ENCODE results near the gene ZNF529. TPM values are rescaled to one million over a fixed set of nuclear protein-coding genes. Genes with fewer than 3 reads are reported as not detected.
A peak's percentile ranks its signal among the peaks of the same experiment; 100 is the strongest.
"Not testable (repeated sequence)": the region's sequence is repeated elsewhere in the genome, so short reads cannot be mapped to it uniquely, and the experiment has no call there.

ZNF529 gene
- total RNA-seq (2012; rRNA removed): 7.4 and 10.5 TPM in 2 replicates

DNA sequence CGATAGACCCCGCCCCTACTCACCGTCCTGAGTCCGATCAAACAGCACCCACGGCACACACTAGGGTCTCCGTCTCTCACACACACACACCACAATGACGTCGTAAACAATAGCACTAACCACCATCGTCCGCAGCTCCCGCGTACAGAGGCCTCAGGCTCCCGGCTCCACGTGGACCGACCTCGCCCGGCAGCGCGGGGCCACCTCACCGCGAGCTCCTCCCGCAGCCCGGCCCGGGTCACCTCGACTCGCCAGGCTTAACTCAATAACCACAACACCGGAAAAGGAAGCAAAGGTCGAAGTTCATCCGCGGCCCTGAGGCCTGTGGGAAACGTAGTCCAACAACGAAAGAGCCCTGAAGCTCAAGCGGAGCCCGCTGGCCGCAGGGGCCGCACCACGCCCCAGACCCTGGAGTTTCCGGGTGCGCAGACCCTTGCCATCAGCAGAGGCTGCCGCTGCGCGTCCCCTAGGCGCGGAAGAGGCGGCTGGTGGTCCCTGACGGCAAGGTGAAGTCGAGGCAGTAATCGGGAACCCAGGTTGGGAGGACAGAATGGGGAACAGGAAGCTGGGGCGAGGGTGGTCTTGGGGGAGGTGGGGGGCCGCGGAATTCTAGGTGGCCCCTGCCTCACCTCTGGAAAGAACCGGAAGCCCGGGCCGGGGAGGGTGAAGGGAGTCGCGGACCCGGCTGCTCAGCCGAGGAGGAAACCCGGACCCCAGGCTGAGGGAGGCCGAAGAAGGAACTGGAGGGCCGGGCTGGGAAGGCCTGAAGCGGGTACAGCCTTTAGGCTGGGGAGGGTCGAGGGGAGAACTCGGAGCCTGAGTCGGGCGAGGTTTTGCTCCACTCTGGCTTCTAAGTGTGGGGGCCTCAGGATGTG lies at the start of gene ZNF529:
TSS of gene ZNF529 (minus strand) at position 273 of the 875 bp plus-strand sequence. CDS start 946 bp downstream, outside the sequence.
- H3K4me2 ChIP-seq (ENCODE audit: low read length): peak within 1 kb of the TSS; percentile 99
- H3K36me3 ChIP-seq (ENCODE audit: insufficient read depth, low read length): peaks cover 25% of the 10 kb centered on the region
- no peaks in the 10 kb centered on the region for H3K27me3 ChIP-seq (ENCODE audit: control insufficient read depth, insufficient read depth, low read length)
- H3K4me1 ChIP-seq (ENCODE audit: control insufficient read depth, insufficient read depth, low read length): peaks cover 3% of the 10 kb centered on the region
- H3K9ac ChIP-seq (ENCODE audit: low read depth, low read length): peak within 1 kb of the TSS; percentile 88
- no peaks in the 10 kb centered on the region for H3K9me3 ChIP-seq (replicated peaks; ENCODE audit: low read length)
- H3K4me3 ChIP-seq (ENCODE audit: low read length): peak within 1 kb of the TSS; percentile 89

DNA sequence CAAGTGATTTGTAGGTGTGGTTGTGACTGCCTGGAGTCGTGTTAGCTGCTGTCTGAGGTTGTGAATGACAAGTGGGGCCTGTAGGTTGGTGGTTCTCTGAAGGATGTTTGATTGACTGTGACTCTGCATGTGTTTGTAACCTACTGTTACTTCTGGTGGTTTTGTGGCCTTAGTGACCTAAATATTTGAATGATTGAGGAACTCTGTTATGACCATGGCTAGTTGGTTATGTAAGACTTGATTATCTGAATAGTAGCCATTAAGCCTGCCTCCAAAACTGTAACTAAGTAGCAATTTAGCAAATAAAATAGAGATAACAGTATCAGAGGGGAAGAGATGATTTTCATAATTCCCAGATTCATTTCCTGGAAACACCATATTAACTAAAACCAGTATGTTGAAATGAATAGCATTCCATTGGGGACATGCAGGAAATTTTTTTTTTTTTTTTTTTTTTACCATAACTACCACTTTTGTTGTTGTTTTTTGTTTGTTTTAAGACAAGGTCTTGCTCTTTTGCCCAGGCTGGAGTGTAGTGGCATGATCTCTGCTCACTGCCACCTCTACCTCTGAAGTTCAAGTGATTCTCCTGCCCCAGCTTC lies 32.9 kb upstream of the ZNF529 start:
- H3K4me1 ChIP-seq (ENCODE audit: control insufficient read depth, insufficient read depth, low read length): peaks cover 9% of the 10 kb centered on the region
- no peaks in the 10 kb centered on the region for H3K27me3 ChIP-seq (ENCODE audit: control insufficient read depth, insufficient read depth, low read length)
- peaks cover 18% of the 10 kb centered on the region for H3K36me3 ChIP-seq (ENCODE audit: insufficient read depth, low read length)
- peak overlapping the region; percentile 95 for H3K4me3 ChIP-seq (ENCODE audit: low read length)
- peak overlapping the region; percentile 87 for H3K9ac ChIP-seq (ENCODE audit: low read depth, low read length)
- peak overlapping the region; percentile 92 for H3K4me2 ChIP-seq (ENCODE audit: low read length)
- H3K9me3 ChIP-seq (replicated peaks; ENCODE audit: low read length): no peaks in the 10 kb centered on the region

DNA sequence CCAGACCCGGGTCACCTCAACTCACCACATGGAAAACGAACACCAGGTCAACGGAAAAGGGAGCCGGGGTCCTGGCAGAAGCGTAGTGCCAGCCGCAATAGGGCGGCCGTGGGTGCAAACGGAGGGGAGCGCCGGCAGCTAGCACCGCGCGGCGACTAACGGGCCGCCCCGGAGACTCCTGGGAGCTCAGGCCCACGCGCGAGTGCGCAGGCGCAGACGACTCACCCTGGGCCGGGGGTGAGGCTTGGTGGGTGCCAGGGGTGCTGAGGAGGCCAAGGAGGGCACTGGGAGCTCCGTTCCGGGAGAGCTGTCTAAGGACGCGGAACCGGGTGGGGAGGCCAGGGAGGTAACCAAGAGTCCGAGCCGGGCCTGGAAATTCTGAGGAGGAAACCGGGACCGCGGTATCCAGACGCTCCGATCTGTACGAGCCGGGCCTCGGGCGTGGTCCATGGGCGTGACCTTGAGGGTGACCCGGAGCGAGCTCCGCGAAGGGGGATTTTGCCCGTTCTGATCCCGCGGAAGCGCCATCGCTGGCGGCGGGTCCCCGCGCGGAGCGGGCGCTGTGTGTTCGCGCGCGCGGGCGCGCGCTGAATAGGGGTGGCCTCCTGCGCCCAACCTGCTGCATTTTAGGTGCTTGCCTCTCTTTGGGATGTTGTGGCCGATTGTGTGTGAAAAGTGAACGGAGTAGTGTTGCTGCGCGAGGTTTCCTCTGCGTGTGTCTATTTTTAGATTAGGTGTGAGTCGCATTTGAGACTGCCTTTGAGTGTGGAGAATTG lies 32.2 kb upstream of the ZNF529 start, which contains the start of gene ZNF382:
TSS of gene ZNF382 (plus strand) at position 213 of the 776 bp plus-strand sequence. CDS start 4,602 bp downstream, outside the sequence.
- peaks cover 9% of the 10 kb centered on the region for H3K4me1 ChIP-seq (ENCODE audit: control insufficient read depth, insufficient read depth, low read length)
- peak within 1 kb of the TSS; percentile 92 for H3K4me2 ChIP-seq (ENCODE audit: low read length)
- H3K27me3 ChIP-seq (ENCODE audit: control insufficient read depth, insufficient read depth, low read length): no peaks in the 10 kb centered on the region
- no peaks in the 10 kb centered on the region for H3K9me3 ChIP-seq (replicated peaks; ENCODE audit: low read length)
- H3K36me3 ChIP-seq (ENCODE audit: insufficient read depth, low read length): peaks cover 15% of the 10 kb centered on the region
- H3K9ac ChIP-seq (ENCODE audit: low read depth, low read length): peak within 1 kb of the TSS; percentile 87
- peak within 1 kb of the TSS; percentile 95 for H3K4me3 ChIP-seq (ENCODE audit: low read length)

DNA sequence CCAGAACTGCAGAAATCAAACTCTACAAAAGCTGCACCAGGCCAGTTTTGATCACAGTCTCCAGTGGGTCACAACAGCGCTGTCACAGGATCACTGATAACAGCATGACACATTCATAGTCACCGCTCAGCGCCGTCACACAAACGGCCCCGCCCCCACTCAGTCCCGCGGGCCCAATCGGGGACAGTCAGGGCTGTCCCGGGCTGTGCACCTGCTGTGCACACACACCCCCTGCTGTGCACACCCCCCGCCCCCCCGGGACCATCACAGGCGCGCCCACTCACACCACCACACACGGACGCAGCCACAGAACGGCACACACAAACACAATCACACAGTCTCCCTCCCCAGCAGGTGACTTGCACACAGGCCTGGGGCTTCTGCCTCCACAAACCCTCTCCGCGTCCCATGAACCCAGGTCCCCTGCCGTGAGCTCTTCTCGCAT lies 31.6 kb upstream of the ZNF529 start:
- Histone ChIP-seq H3K27me3 (ENCODE audit: control insufficient read depth, insufficient read depth, low read length) (no peaks in the 10 kb centered on the region), H3K4me3 (ENCODE audit: low read length) (peak overlapping the region; percentile 95), H3K9me3 (replicated peaks; ENCODE audit: low read length) (no peaks in the 10 kb centered on the region), H3K4me2 (ENCODE audit: low read length) (peak overlapping the region; percentile 92), H3K36me3 (ENCODE audit: insufficient read depth, low read length) (peaks cover 12% of the 10 kb centered on the region), H3K4me1 (ENCODE audit: control insufficient read depth, insufficient read depth, low read length) (peaks cover 9% of the 10 kb centered on the region), H3K9ac (ENCODE audit: low read depth, low read length) (peak overlapping the region; percentile 87)

DNA sequence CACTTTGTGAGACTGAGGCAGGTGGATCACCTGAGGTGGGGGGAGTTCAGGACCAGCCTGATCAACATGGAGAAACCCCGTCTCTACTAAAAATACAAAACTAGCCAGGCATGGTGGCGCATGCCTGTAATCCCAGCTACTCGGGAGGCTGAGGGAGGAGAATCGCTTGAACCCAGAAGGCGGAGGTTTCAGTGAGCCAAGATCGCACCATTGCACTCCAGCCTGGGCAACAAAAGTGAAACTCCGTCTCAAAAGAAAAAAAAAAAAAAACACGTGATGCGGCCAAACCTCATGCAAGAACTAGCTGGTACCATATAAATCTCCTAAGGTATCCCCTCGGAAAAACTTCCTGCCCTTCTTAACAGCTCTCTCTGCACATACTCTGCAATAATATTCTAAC lies 29.6 kb upstream of the ZNF529 start:
- not testable (repeated sequence) for H3K4me1 ChIP-seq (ENCODE audit: control insufficient read depth, insufficient read depth, low read length); H3K36me3 ChIP-seq (ENCODE audit: insufficient read depth, low read length); H3K4me2 ChIP-seq (ENCODE audit: low read length); H3K27me3 ChIP-seq (ENCODE audit: control insufficient read depth, insufficient read depth, low read length); H3K4me3 ChIP-seq (ENCODE audit: low read length); H3K9me3 ChIP-seq (replicated peaks; ENCODE audit: low read length); H3K9ac ChIP-seq (ENCODE audit: low read depth, low read length)

DNA sequence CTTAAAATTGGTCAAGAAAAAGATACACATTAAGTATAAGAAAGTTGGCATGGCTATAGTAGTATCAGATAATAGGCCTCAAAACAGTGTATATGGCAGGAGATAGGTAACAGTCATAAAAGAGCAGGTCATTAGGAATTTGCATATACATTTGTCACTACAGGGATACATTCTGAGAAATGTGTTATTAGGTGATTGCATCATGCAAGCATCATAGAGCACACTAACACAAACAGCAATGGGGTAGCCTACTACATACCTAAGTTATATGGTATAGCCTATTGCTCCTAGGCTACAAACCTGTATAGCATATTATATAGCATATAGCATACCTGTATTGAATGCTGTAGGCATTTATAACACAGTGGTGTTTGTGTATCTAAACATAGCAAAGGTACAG lies 6.2 kb upstream of the ZNF529 start:
- H3K4me1 ChIP-seq (ENCODE audit: control insufficient read depth, insufficient read depth, low read length): peaks cover 3% of the 10 kb centered on the region
- H3K4me3 ChIP-seq (ENCODE audit: low read length): no peak overlapping the region
- no peaks in the 10 kb centered on the region for H3K9me3 ChIP-seq (replicated peaks; ENCODE audit: low read length)
- H3K9ac ChIP-seq (ENCODE audit: low read depth, low read length): no peak overlapping the region
- H3K4me2 ChIP-seq (ENCODE audit: low read length): no peak overlapping the region
- no peaks in the 10 kb centered on the region for H3K27me3 ChIP-seq (ENCODE audit: control insufficient read depth, insufficient read depth, low read length)
- peaks cover 50% of the 10 kb centered on the region for H3K36me3 ChIP-seq (ENCODE audit: insufficient read depth, low read length)

DNA sequence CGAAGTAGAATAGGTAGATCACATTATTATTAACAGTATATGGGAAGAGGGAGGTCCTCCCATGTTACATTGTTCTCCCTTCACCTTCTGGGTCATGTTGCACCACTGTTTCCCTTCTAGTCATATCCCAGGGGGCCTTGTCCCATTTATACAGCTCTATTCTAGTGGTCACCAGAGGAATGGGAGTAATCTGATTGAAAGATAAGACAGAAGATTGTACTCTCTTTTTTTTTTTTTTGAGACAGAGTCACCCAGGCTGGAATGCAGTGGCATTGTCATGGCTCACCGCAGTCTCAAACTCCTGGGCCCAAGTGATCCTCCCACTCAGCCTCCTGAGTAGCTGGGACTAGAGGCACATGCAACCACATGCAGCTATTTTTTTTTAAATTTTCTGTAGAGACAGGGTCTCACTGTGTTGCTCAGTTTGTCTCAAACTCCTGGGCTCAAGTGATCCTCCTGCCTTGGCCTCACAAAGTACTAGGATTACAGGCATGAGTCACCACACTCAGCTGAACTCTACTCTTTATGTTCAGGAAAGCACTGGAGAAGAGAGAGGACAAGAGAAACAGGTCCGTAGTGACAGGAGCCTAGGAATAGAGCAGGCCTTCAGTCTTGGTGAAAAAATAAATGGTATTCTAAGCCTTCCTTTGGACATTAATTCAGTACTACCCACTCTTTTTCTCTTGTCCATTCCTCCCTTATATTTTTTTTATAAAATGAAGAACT lies 4.3 kb upstream of the ZNF529 start:
- Histone ChIP-seq H3K9ac (ENCODE audit: low read depth, low read length) (no peak overlapping the region), H3K36me3 (ENCODE audit: insufficient read depth, low read length) (peaks cover 50% of the 10 kb centered on the region), H3K4me1 (ENCODE audit: control insufficient read depth, insufficient read depth, low read length) (peaks cover 3% of the 10 kb centered on the region), H3K4me3 (ENCODE audit: low read length) (no peak overlapping the region), H3K9me3 (replicated peaks; ENCODE audit: low read length) (no peaks in the 10 kb centered on the region), H3K4me2 (ENCODE audit: low read length) (no peak overlapping the region), H3K27me3 (ENCODE audit: control insufficient read depth, insufficient read depth, low read length) (no peaks in the 10 kb centered on the region)

DNA sequence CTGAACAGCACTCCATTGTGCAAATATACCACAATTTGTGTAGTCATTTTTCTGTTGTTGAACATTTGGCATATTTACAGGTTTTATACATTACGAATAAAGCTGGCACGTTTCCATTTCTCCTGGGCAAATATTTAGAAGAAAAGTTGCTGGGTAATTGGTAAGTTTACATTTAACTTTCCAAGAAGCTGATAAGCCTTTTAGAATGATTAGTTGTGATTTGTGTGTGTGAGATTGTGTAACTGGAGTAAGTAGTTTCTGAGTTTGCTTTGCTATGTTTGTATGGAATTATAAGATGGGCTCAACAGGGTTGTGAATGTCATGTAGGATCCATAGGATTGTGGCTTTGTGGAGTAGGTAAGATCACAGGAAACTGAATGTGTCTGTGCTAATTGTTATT lies 1.6 kb upstream of the ZNF529 start:
- H3K4me1 ChIP-seq (ENCODE audit: control insufficient read depth, insufficient read depth, low read length): peaks cover 3% of the 10 kb centered on the region
- H3K27me3 ChIP-seq (ENCODE audit: control insufficient read depth, insufficient read depth, low read length): no peaks in the 10 kb centered on the region
- H3K4me2 ChIP-seq (ENCODE audit: low read length): peak overlapping the region; percentile 99
- no peak overlapping the region for H3K9ac ChIP-seq (ENCODE audit: low read depth, low read length)
- peaks cover 30% of the 10 kb centered on the region for H3K36me3 ChIP-seq (ENCODE audit: insufficient read depth, low read length)
- peak overlapping the region; percentile 89 for H3K4me3 ChIP-seq (ENCODE audit: low read length)
- no peaks in the 10 kb centered on the region for H3K9me3 ChIP-seq (replicated peaks; ENCODE audit: low read length)

DNA sequence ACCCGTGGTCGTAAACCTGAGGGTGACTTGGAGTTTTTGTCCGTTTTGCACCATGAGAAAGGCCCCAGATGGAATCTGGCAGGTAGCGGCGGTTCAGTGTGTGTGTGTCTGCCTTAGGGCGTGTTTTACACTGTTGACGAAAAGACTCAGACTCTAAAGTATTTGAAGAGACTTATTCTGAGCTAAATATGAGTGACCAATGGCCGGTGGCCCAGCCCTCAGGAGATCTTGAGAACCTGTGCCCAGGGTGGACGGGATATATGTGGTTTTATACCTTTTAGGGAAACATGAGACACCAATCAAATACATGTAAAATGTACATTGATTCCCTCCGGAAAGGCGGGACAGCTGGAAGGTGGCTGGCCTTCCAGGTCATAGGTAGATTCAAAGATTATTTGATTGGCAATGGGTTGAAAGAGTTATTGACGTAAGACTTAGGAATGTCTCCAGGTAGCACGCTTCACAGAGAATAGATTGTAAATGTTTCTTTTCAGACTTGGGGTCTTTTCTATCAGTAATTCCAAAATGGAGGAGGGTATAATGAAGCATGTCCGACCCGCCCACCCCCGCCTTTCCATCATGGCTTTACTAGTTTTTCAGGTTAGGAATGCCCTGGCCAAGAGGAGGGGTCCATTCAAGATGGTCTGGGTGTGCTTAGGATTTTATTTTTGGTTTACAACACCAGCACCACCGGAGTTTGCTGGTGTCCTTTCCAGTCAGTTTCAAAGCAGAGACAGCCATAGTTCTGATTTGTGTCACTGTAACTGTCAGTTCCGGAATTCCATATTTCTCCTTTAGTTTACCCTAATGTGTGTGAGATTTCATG lies 1.0 kb upstream of the ZNF529 start:
- Histone ChIP-seq H3K36me3 (ENCODE audit: insufficient read depth, low read length) (peaks cover 26% of the 10 kb centered on the region), H3K9ac (ENCODE audit: low read depth, low read length) (peak overlapping the region; percentile 88), H3K27me3 (ENCODE audit: control insufficient read depth, insufficient read depth, low read length) (no peaks in the 10 kb centered on the region)

DNA sequence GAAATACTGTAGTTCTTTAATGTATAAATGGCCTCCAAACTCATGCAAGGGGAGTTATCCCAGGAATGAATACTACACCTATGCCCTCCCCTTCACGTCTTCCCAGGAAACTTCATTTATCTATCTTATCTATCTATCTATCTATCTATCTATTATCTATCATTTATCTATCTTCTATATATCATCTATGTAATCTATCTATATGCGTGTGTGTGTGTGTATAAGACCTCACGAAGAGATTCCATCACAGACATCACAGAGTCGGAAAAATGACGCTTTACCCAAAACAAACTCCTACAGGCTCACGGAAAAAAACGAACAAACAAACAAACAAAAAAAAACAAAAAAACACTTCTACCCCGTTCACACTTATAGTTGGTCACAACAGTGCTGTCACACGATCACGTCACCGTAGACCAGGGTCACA lies 486 bp downstream of the ZNF529 start:
- Histone ChIP-seq H3K36me3 (ENCODE audit: insufficient read depth, low read length) (peaks cover 26% of the 10 kb centered on the region), H3K9me3 (replicated peaks; ENCODE audit: low read length) (no peaks in the 10 kb centered on the region), H3K9ac (ENCODE audit: low read depth, low read length) (peak overlapping the region; percentile 88), H3K4me3 (ENCODE audit: low read length) (peak overlapping the region; percentile 89), H3K4me2 (ENCODE audit: low read length) (peak overlapping the region; percentile 99), H3K4me1 (ENCODE audit: control insufficient read depth, insufficient read depth, low read length) (peaks cover 3% of the 10 kb centered on the region), H3K27me3 (ENCODE audit: control insufficient read depth, insufficient read depth, low read length) (no peaks in the 10 kb centered on the region)

More for the DNA sequence above, 1.0 kb upstream of the ZNF529 start:
- H3K4me3 ChIP-seq (ENCODE audit: low read length): peak overlapping the region; percentile 89
- peaks cover 3% of the 10 kb centered on the region for H3K4me1 ChIP-seq (ENCODE audit: control insufficient read depth, insufficient read depth, low read length)
- H3K9me3 ChIP-seq (replicated peaks; ENCODE audit: low read length): no peaks in the 10 kb centered on the region
- peak overlapping the region; percentile 99 for H3K4me2 ChIP-seq (ENCODE audit: low read length)

All from skeletal muscle satellite cell (primary cell).